Diencephalon (tissue), 1 donor: ENCODE results near the gene ADH1A. TPM values are rescaled to one million over a fixed set of nuclear protein-coding genes. Genes with fewer than 3 reads are reported as not detected.

Experiments
- total RNA-seq: library from RNA; depleted of rRNA; stranded (reverse); fragments of >200 nt; gene quantifications from one replicate; pipeline ENCODE4 v1.2.3, GENCODE V29; 2014

Gene ADH1A
- not detected for total RNA-seq

GRCh38 chr4:99290848-99291786, at the start of gene ADH1A:
Gene ADH1A (minus strand): TSS chr4:99290985. CDS start chr4:99290914, 71 bp downstream.

GRCh38 chr4:99321241-99322191, 30.7 kb upstream of the ADH1A start, which contains the start of gene ADH1B:
Gene ADH1B (minus strand): TSS chr4:99321401. CDS start chr4:99321331, 70 bp downstream.

Other genes starting within 250 kb of the ADH1A start
- 104 TPM for gene ADH5, start 202.2 kb downstream of the ADH1A start, total RNA-seq
- not detected for gene ADH4, start 146.7 kb downstream of the ADH1A start, total RNA-seq
- not detected for gene ADH6, start 71.7 kb downstream of the ADH1A start, total RNA-seq
- 0.23 TPM for gene ADH1B, start 30.4 kb upstream of the ADH1A start, total RNA-seq
- gene ADH1C, start 61.8 kb upstream of the ADH1A start, total RNA-seq: not detected
- gene ADH7, start 144.4 kb upstream of the ADH1A start, total RNA-seq: not detected
- gene C4orf17, start 220.0 kb upstream of the ADH1A start, total RNA-seq: not detected